Neural progenitor cell (in vitro differentiated cells): ENCODE data around the gene IBA57. TPM values are rescaled to one million over a fixed set of nuclear protein-coding genes. Genes with fewer than 3 reads are reported as not detected.

Experiments used
- DNase-seq: peaks from one replicate; pipeline ENCODE4 v3.0.0-alpha.2; 2016; ENCODE audit warnings: low spot score
- H2AFZ ChIP-seq: fragments of 200-600 bp; sonication (generic); replicated peaks from 2 replicates; pipeline ENCODE4 v1.6.1; 2016; ENCODE audit warnings: antibody characterized with exemption
- H3F3A ChIP-seq: fragments of 200-600 bp; sonication (generic); 2 replicates; pipeline ENCODE4 v1.6.1; 2016; ENCODE audit warnings: antibody characterized with exemption, low read depth
- H3K27ac ChIP-seq: fragments of 200-600 bp; sonication (generic); 2 replicates; pipeline ENCODE4 v1.5.1; 2016; ENCODE audit warnings: mild to moderate bottlenecking
- H3K27me3 ChIP-seq: fragments of 200-600 bp; sonication (generic); 2 replicates; pipeline ENCODE4 v1.6.1; 2016; ENCODE audit warnings: mild to moderate bottlenecking, moderate library complexity
- H3K36me3 ChIP-seq: fragments of 200-600 bp; sonication (generic); 2 replicates; pipeline ENCODE4 v1.5.1; 2016
- H3K4me1 ChIP-seq: fragments of 200-600 bp; sonication (generic); 2 replicates; pipeline ENCODE4 v1.6.1; 2016; ENCODE audit warnings: mixed run types
- H3K4me2 ChIP-seq: fragments of 200-600 bp; sonication (generic); 2 replicates; pipeline ENCODE4 v1.6.1; 2016
- H3K4me3 ChIP-seq: fragments of 200-600 bp; sonication (generic); 2 replicates; pipeline ENCODE4 v1.5.1; 2016
- H3K79me2 ChIP-seq: fragments of 200-600 bp; sonication (generic); 2 replicates; pipeline ENCODE4 v1.6.1; 2016; ENCODE audit warnings: low read depth
- H3K9ac ChIP-seq: fragments of 200-600 bp; sonication (generic); 2 replicates; pipeline ENCODE4 v1.6.1; 2016
- H3K9me3 ChIP-seq: fragments of 200-600 bp; sonication (generic); 2 replicates; pipeline ENCODE4 v1.5.1; 2016; ENCODE audit warnings: low read depth
- H4K20me1 ChIP-seq: fragments of 200-600 bp; sonication (generic); 2 replicates; pipeline ENCODE4 v1.6.1; 2016; ENCODE audit warnings: low read depth
- H3K27ac Mint-ChIP-seq: 3 replicates; pipeline ENCODE4 v1.8.0; 2021; ENCODE audit warnings: mixed read lengths
- H3K27me3 Mint-ChIP-seq: 2 replicates; pipeline ENCODE4 v1.8.0; 2022; ENCODE audit warnings: low read depth, mild to moderate bottlenecking, inconsistent platforms, moderate library complexity, mixed read lengths; ENCODE audit not compliant: insufficient read depth
- H3K36me3 Mint-ChIP-seq: 3 replicates; pipeline ENCODE4 v1.8.0; 2021; ENCODE audit warnings: mixed read lengths
- H3K4me1 Mint-ChIP-seq: 3 replicates; pipeline ENCODE4 v1.8.0; 2021; ENCODE audit warnings: mixed read lengths
- H3K4me3 Mint-ChIP-seq: 3 replicates; pipeline ENCODE4 v1.8.0; 2021; ENCODE audit warnings: mild to moderate bottlenecking, moderate library complexity, mixed read lengths
- H3K9me3 Mint-ChIP-seq: 3 replicates; pipeline ENCODE4 v1.8.0; 2020; ENCODE audit warnings: mixed read lengths
- CTCF ChIP-seq: fragments of 200-600 bp; sonication (generic); IDR thresholded peaks from 2 replicates; pipeline ENCODE4 v1.5.1; 2017; ENCODE audit warnings: antibody characterized with exemption, mild to moderate bottlenecking
- EZH2 ChIP-seq: fragments of 200-600 bp; sonication (generic); IDR thresholded peaks from 2 replicates; pipeline ENCODE4 v1.6.1; 2017; ENCODE audit warnings: antibody characterized with exemption, mild to moderate bottlenecking, moderate library complexity
- EZH2phosphoT487 ChIP-seq: fragments of 200-600 bp; sonication (generic); IDR thresholded peaks from 2 replicates; pipeline ENCODE4 v1.6.1; 2017; ENCODE audit warnings: antibody characterized with exemption
- total RNA-seq: library from RNA; depleted of rRNA; stranded (reverse); fragments of >200 nt; gene quantifications from 2 replicates; pipeline ENCODE4 v1.2.3, GENCODE V29; 2015; ENCODE audit warnings: low replicate concordance

IBA57 gene
- total RNA-seq, 1 donor from 2014 or later = 2.2 TPM

GRCh38 chr1:228155596-228156514 is 9.7 kb upstream of the IBA57 start:
- Histone ChIP-seq H3K27ac (no peak overlapping the region), H4K20me1 (no peaks in the 10 kb centered on the region), H3K9ac (no peak overlapping the region), H3K9me3 (no peaks in the 10 kb centered on the region), H3K27me3 (no peaks in the 10 kb centered on the region), H3K4me1 (no peaks in the 10 kb centered on the region), H3K4me3 (no peak overlapping the region), H3K4me2 (no peak overlapping the region), H3K36me3 (no peaks in the 10 kb centered on the region), H3F3A (no peaks in the 10 kb centered on the region), H3K79me2 (no peaks in the 10 kb centered on the region), H2AFZ (no peak overlapping the region)
- H3K27me3 Mint-ChIP-seq = peaks cover 10% of the 10 kb centered on the region
- no peak overlapping the region for H3K4me3 Mint-ChIP-seq
- H3K9me3 Mint-ChIP-seq = no peaks in the 10 kb centered on the region
- H3K36me3 Mint-ChIP-seq = no peaks in the 10 kb centered on the region
- no peak for TF ChIP-seq CTCF
- no peak for TF ChIP-seq EZH2phosphoT487
- TF ChIP-seq EZH2 = no peak
- no peak overlapping the region for H3K27ac Mint-ChIP-seq
- H3K4me1 Mint-ChIP-seq = no peaks in the 10 kb centered on the region
- no peak for DNase-seq

- Histone ChIP-seq H3K9ac (no peak overlapping the region), H3K4me3 (no peak overlapping the region), H3K4me1 (peaks cover 4% of the 10 kb centered on the region), H3F3A (no peaks in the 10 kb centered on the region), H4K20me1 (no peaks in the 10 kb centered on the region), H3K4me2 (no peak overlapping the region), H3K36me3 (no peaks in the 10 kb centered on the region), H3K79me2 (no peaks in the 10 kb centered on the region), H3K27ac (no peak overlapping the region), H3K9me3 (no peaks in the 10 kb centered on the region), H3K27me3 (no peaks in the 10 kb centered on the region), H2AFZ (no peak overlapping the region)
- Mint-ChIP-seq H3K4me1 (no peaks in the 10 kb centered on the region), H3K9me3 (no peaks in the 10 kb centered on the region), H3K27me3 (peaks cover 10% of the 10 kb centered on the region), H3K36me3 (no peaks in the 10 kb centered on the region), H3K4me3 (no peak overlapping the region), H3K27ac (no peak overlapping the region)
- TF ChIP-seq CTCF (no peak), EZH2phosphoT487 (no peak), EZH2 (no peak)
- no peak for DNase-seq
These were observed 9.1 kb upstream of the IBA57 start for GRCh38 chr1:228156515-228156881.

GRCh38 chr1:228156941-228157728 is 8.5 kb upstream of the IBA57 start:
- Histone ChIP-seq H3K36me3 (no peaks in the 10 kb centered on the region), H3K9ac (no peak overlapping the region), H3K27me3 (no peaks in the 10 kb centered on the region), H3K4me1 (peaks cover 10% of the 10 kb centered on the region), H3F3A (no peaks in the 10 kb centered on the region), H3K4me3 (no peak overlapping the region), H3K27ac (no peak overlapping the region), H3K79me2 (no peaks in the 10 kb centered on the region), H3K4me2 (no peak overlapping the region), H3K9me3 (no peaks in the 10 kb centered on the region), H2AFZ (no peak overlapping the region), H4K20me1 (no peaks in the 10 kb centered on the region)
- Mint-ChIP-seq H3K36me3 (no peaks in the 10 kb centered on the region), H3K27ac (no peak overlapping the region), H3K27me3 (peaks cover 10% of the 10 kb centered on the region), H3K4me1 (peaks cover 5% of the 10 kb centered on the region), H3K4me3 (no peak overlapping the region), H3K9me3 (no peaks in the 10 kb centered on the region)
- DNase-seq = no peak
- no peak for TF ChIP-seq CTCF
- TF ChIP-seq EZH2phosphoT487 = no peak
- no peak for TF ChIP-seq EZH2
